Measurements from ENCODE around the gene HAPLN1.

GRCh38 chr5:83708170-83708569 lies 12.5 kb downstream of the HAPLN1 start:
- no peak for TF ChIP-seq CTCF (IDR thresholded peaks at IDR 0.05)
- no peak for TF ChIP-seq NRF1 (IDR thresholded peaks at IDR 0.05; ENCODE audit: low read depth, low read length)
- TF ChIP-seq USF2 (IDR thresholded peaks at IDR 0.05; ENCODE audit: borderline replicate concordance, low read depth, low read length): no peak
- TF ChIP-seq RCOR1 (IDR thresholded peaks at IDR 0.05; ENCODE audit: low read length): no peak
- TF ChIP-seq CHD2 (IDR thresholded peaks at IDR 0.05; ENCODE audit: low read length, partially characterized antibody): no peak
- no peak for TF ChIP-seq GABPA (IDR thresholded peaks at IDR 0.05; ENCODE audit: low read depth)
- no peak for TF ChIP-seq ZBTB33 (IDR thresholded peaks at IDR 0.05; ENCODE audit: borderline replicate concordance, low read depth)
- no peak for TF ChIP-seq EZH2phosphoT487 (IDR thresholded peaks at IDR 0.05; ENCODE audit: borderline replicate concordance, low read depth)
- TF ChIP-seq TCF12 (IDR thresholded peaks at IDR 0.05): no peak

Data from SK-N-SH (cell line).